Esophagus muscularis mucosa (tissue), 3 donors: ENCODE measurements around the gene QSOX2.

Experiments used
- POLR2A ChIP-seq: fragments of 450-650 bp; IDR thresholded peaks from one replicate; pipeline ENCODE4 v1.6.1; 2017; ENCODE audit warnings: antibody characterized with exemption, moderate library complexity, mild to moderate bottlenecking, low read depth
- TF ChIP-seq, protein P1 (sequence below), 3 experiments: fragments of 200-600 bp in 2 of 3; fragments of 450-650 bp in 1 of 3; sonication (generic) in 2 of 3; IDR thresholded peaks; one replicate each; pipeline ENCODE4 v1.5.1; 2017 to 2019; ENCODE audit warnings: antibody characterized with exemption in 3 of 3, mild to moderate bottlenecking in 2 of 3, moderate library complexity in 1 of 3

DNA sequence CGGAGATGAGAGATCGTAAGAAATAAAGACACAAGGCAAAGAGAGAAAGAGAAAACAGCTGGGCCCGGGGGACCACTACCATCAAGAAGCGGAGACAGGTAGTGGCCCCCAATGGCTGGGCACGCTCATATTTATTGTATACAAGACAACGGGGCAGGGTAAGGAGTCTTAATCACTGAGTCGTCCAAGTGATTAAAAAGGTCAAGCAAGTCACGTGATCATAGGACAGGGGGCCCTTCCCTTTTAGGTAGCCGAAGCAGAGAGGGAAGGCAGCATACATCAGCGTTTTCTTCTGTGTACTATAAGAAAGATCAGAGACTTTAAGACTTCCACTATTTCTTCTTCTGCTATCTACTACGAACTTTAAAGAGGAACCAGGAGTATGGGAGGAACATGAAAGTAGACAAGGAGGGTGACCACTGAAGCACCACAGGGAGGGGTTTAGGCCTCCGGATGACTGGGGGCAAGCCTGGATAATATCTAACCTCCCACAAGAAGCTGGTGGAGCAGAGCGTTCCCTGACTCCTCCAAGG lies 24.6 kb upstream of the QSOX2 start:
- TF ChIP-seq, protein P1, sequence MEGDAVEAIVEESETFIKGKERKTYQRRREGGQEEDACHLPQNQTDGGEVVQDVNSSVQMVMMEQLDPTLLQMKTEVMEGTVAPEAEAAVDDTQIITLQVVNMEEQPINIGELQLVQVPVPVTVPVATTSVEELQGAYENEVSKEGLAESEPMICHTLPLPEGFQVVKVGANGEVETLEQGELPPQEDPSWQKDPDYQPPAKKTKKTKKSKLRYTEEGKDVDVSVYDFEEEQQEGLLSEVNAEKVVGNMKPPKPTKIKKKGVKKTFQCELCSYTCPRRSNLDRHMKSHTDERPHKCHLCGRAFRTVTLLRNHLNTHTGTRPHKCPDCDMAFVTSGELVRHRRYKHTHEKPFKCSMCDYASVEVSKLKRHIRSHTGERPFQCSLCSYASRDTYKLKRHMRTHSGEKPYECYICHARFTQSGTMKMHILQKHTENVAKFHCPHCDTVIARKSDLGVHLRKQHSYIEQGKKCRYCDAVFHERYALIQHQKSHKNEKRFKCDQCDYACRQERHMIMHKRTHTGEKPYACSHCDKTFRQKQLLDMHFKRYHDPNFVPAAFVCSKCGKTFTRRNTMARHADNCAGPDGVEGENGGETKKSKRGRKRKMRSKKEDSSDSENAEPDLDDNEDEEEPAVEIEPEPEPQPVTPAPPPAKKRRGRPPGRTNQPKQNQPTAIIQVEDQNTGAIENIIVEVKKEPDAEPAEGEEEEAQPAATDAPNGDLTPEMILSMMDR (IDR thresholded peaks at IDR 0.05), result no peak
- no peak for TF ChIP-seq POLR2A
